Measurements from ENCODE around the gene EXOSC3. TPM values are rescaled to one million over a fixed set of nuclear protein-coding genes. Genes with fewer than 3 reads are reported as not detected.
A peak's percentile ranks its signal among the peaks of the same experiment; 100 is the strongest.

The EXOSC3 gene
- total and polyA plus RNA-seq, 10 of the 15 experiments (the other 5 are each of a cell fraction or from before 2014, with no cell fraction given) = 8.2 to 161 (median 61.4) TPM

GRCh38 chr9:37800631-37801286, 15.9 kb upstream of the EXOSC3 start, which contains the start of gene DCAF10:
TSS of gene DCAF10 (plus strand) at chr9:37800797. CDS start at chr9:37800867, 70 bp downstream.
- Histone ChIP-seq H3K27me3 (replicated peaks in 1 of 2; ENCODE audit: control insufficient read depth in 2 of 2, insufficient read depth in 2 of 2, low read length in 1 of 2) (no peaks in the 10 kb centered on the region), H3K4me3 (peak within 1 kb of the TSS; percentile 80), H3K4me2 (ENCODE audit: control insufficient read depth, insufficient read depth) (peak within 1 kb of the TSS; percentile 85), H3K4me1 (ENCODE audit: control insufficient read depth, insufficient read depth, low read length) (peaks cover 10% of the 10 kb centered on the region; the same call in 1 of the 2 replicates), H2AFZ (ENCODE audit: control insufficient read depth, low read depth, low read length) (peak within 1 kb of the TSS; percentile 99), H3K27ac (ENCODE audit: control insufficient read depth, insufficient read depth) (peak within 1 kb of the TSS; percentile 83), H3K9me3 (replicated peaks; ENCODE audit: control insufficient read depth, insufficient read depth, low read length) (no peaks in the 10 kb centered on the region), H3K36me3 (ENCODE audit: control insufficient read depth in 2 of 2, insufficient read depth in 2 of 2, low read length in 1 of 2) (no peaks in the 10 kb centered on the region), H3K79me2 (ENCODE audit: control insufficient read depth, insufficient read depth, low read length) (peaks cover 46% of the 10 kb centered on the region), H3K9ac (ENCODE audit: control insufficient read depth, insufficient read depth, low read length) (peak within 1 kb of the TSS; percentile 90), H4K20me1 (ENCODE audit: control insufficient read depth, insufficient read depth) (peaks cover 3% of the 10 kb centered on the region; the same call in 1 of the 2 replicates)
- SMC1A ChIA-PET (ENCODE audit: uncharacterized antibody, unreplicated experiment) = interaction anchor here (0.6 to 1.0 kb wide), 4 partner anchors 7 to 102 kb away, joined by 3 to 7 read pairs (median 4); no protein-coding TSS in a partner anchor
- in situ Hi-C loops (cut with MboI) (no loop called here), intact Hi-C loops (cut with micrococcal nuclease; ENCODE audit: unreplicated experiment) (loop anchor here (2.0 to 5.0 kb wide), 3 partner anchors 16 to 218 kb away; partner anchors contain the start of genes EXOSC3 and SLC25A51)
- CTCF ChIA-PET = interaction anchor here (0.8 to 3.1 kb wide), 2 partner anchors 16 to 58 kb away, joined by 3 to 13 read pairs; partner anchors contain the start of gene EXOSC3
- RAD21 ChIA-PET (ENCODE audit: unreplicated experiment) = interaction anchor here (0.7 to 0.9 kb wide), 2 partner anchors 16 to 17 kb away, joined by 3 to 4 read pairs; partner anchors contain the start of gene EXOSC3
- WGBS (ENCODE audit: insufficient coverage, insufficient replicate concordance, low lambda C conversion rate, missing lambda C conversion rate) = under 1% methylated on average over 30 of the region's 72 CpGs
- FAIRE-seq = no peak
- peak; percentile 40 for DNase-seq (ENCODE audit: low read depth, low spot score)
- POLR2A ChIA-PET = interaction anchor here (0.6 to 1.6 kb wide), 5 partner anchors 12 to 235 kb away, joined by 3 to 10 read pairs (median 3); partner anchors contain the start of gene EXOSC3
- BruUV-seq (replicated peaks) = no TSS peak
- peak; percentile 89 for ATAC-seq
- 0 out of 2 replicates have a peak, but pooled peaks have one; percentile 45 for TF ChIP-seq RCOR1 (conservative IDR thresholded peaks at IDR 0.05; ENCODE audit: low read depth, low read length)
- TF ChIP-seq CTCF (IDR thresholded peaks at IDR 0.05 in 2 of 3, conservative IDR thresholded peaks at IDR 0.05 in 1 of 3; ENCODE audit: control insufficient read depth in 2 of 3, extremely low read depth in 1 of 3, insufficient read depth in 1 of 3, low read depth in 3 of 3, low read length in 3 of 3) = no peak
- TF ChIP-seq BACH1 (IDR thresholded peaks at IDR 0.05; ENCODE audit: borderline replicate concordance) = peak; percentile 76
- TF ChIP-seq NBN (IDR thresholded peaks at IDR 0.05) = peak; percentile 87
- TF ChIP-seq LARP7 (IDR thresholded peaks at IDR 0.05) = peak; percentile 96
- TF ChIP-seq TCF3 (IDR thresholded peaks at IDR 0.05; ENCODE audit: borderline replicate concordance, insufficient read depth, low read depth, low read length) = peak; percentile 98
- TF ChIP-seq SREBF2 (IDR thresholded peaks at IDR 0.05; ENCODE audit: low read length) = peak; percentile 31
- 0 out of 2 replicates have a peak, but pooled peaks have one; percentile 37 for TF ChIP-seq BCL11A (IDR thresholded peaks at IDR 0.05; ENCODE audit: low read depth, low read length)
- TF ChIP-seq NFXL1 (IDR thresholded peaks at IDR 0.05; ENCODE audit: borderline replicate concordance) = no peak
- TF ChIP-seq CHD2 (IDR thresholded peaks at IDR 0.05; ENCODE audit: borderline replicate concordance, low read depth, low read length) = peak; percentile 88
- TF ChIP-seq RBBP5 (conservative IDR thresholded peaks at IDR 0.05) = no peak
- peak; percentile 39; the same call in 1 of the 2 replicates for TF ChIP-seq ATF7 (IDR thresholded peaks at IDR 0.05; ENCODE audit: low read depth)
- TF ChIP-seq MEF2B (IDR thresholded peaks at IDR 0.05; ENCODE audit: partially characterized antibody, poor library complexity, severe bottlenecking) = peak; percentile 53
- peak; percentile 71 to 78 for TF ChIP-seq BHLHE40 (IDR thresholded peaks at IDR 0.05; ENCODE audit: borderline replicate concordance in 1 of 2, low read depth in 2 of 2, low read length in 1 of 2)
- TF ChIP-seq SUZ12 (IDR thresholded peaks at IDR 0.05; ENCODE audit: unreplicated experiment) = no peak
- TF ChIP-seq RELB (IDR thresholded peaks at IDR 0.05; ENCODE audit: low read depth) = peak; percentile 92
- peak; percentile 83; the same call in 1 of the 2 replicates for TF ChIP-seq HSF1 (IDR thresholded peaks at IDR 0.05; ENCODE audit: low read depth, low read length)
